HepG2 (cell line): ENCODE data around the gene CES2. TPM values are rescaled to one million over a fixed set of nuclear protein-coding genes. Genes with fewer than 3 reads are reported as not detected.

ENCODE experiments used
- HDAC2 ChIP-seq: sonication (generic); formaldehyde crosslinking; IDR thresholded peaks from 2 replicates; pipeline ENCODE4 v1.4.0; 2020; ENCODE audit warnings: missing genetic modification reagents
- NCOR1 ChIP-seq: fragments of 200-600 bp; sonication (generic); IDR thresholded peaks from 2 replicates; pipeline ENCODE4 v1.7.0; 2017; ENCODE audit warnings: antibody characterized with exemption, low read length, borderline replicate concordance
- NFYC ChIP-seq: IDR thresholded peaks from 2 replicates; pipeline ENCODE4 v1.6.1; 2016; ENCODE audit warnings: missing genetic modification reagents, missing compliant biosample characterization
- SIN3A ChIP-seq: IDR thresholded peaks from 2 replicates; pipeline ENCODE4 v1.6.1; 2011; ENCODE audit warnings: low read depth, mild to moderate bottlenecking, control low read depth, low read length, borderline replicate concordance
- SOX13 ChIP-seq, 3 experiments: fragments of 450-650 bp in 1 of 3; sonication (generic) in 1 of 3; formaldehyde crosslinking in 1 of 3; IDR thresholded peaks in 2 of 3; conservative IDR thresholded peaks in 1 of 3; 2 replicates each; pipeline versions ENCODE4 v1.5.0 to v1.6.1; 2016 to 2020; ENCODE audit warnings: antibody characterized with exemption in 1 of 3, mild to moderate bottlenecking in 1 of 3, missing compliant biosample characterization in 1 of 3, missing genetic modification reagents in 1 of 3, moderate library complexity in 1 of 3
- SRSF4 ChIP-seq: fragments of 200-400 bp; formaldehyde crosslinking; IDR thresholded peaks from one replicate; pipeline ENCODE4 v1.6.1; 2018; ENCODE audit warnings: mild to moderate bottlenecking, low read depth, low read length, moderate library complexity; ENCODE audit not compliant: poor library complexity, severe bottlenecking
- ZBTB7B ChIP-seq: sonication (generic); formaldehyde crosslinking; IDR thresholded peaks from 2 replicates; pipeline ENCODE4 v1.4.0; 2020; ENCODE audit warnings: missing genetic modification reagents
- ZNF446 ChIP-seq: sonication (generic); formaldehyde crosslinking; IDR thresholded peaks from 2 replicates; pipeline ENCODE4 v1.5.0; 2020; ENCODE audit warnings: mild to moderate bottlenecking, missing genetic modification reagents
- ZNF451 ChIP-seq: sonication (generic); formaldehyde crosslinking; IDR thresholded peaks from 2 replicates; pipeline ENCODE4 v1.5.0; 2020; ENCODE audit warnings: mild to moderate bottlenecking, missing genetic modification reagents
- ZNF788 ChIP-seq: sonication (generic); formaldehyde crosslinking; IDR thresholded peaks from 2 replicates; pipeline ENCODE4 v1.5.0; 2020; ENCODE audit warnings: mild to moderate bottlenecking, missing genetic modification reagents, borderline replicate concordance
- ZSCAN9 ChIP-seq: IDR thresholded peaks from 2 replicates; pipeline ENCODE4 v1.6.1; 2016; ENCODE audit warnings: borderline replicate concordance
- polyA plus RNA-seq, 8 experiments: library from polyadenylated mRNA; depleted of rRNA in 3 of 8; stranded (reverse) in 7 of 8; unstranded in 1 of 8; fragments of >200 nt; fragmentation: Illumina TruSeq in 4 of 8; extraction: Trizol in 4 of 8; gene quantifications; 2 replicates each; pipeline versions ENCODE4 v1.2.1 to v1.2.3, GENCODE V29; 2011 to 2016; ENCODE audit warnings: low read depth in 4 of 8, missing spikeins in 1 of 8, mixed read lengths in 1 of 8; ENCODE audit not compliant: insufficient read depth in 1 of 8
- total RNA-seq, 5 experiments: library from RNA; depleted of rRNA; stranded (reverse); fragments of >200 nt; fragmentation: Illumina TruSeq; extraction: Trizol; gene quantifications; 2 replicates each; pipeline ENCODE4 v1.2.3, GENCODE V29; 2016; ENCODE audit warnings: low read depth in 1 of 5
- TF ChIP-seq, protein P1 (sequence below): sonication (generic); formaldehyde crosslinking; IDR thresholded peaks from 2 replicates; pipeline ENCODE4 v1.4.0; 2020; ENCODE audit warnings: missing genetic modification reagents, low read depth, mild to moderate bottlenecking, borderline replicate concordance
- TF ChIP-seq, protein P2 (sequence below): sonication (generic); formaldehyde crosslinking; IDR thresholded peaks from 2 replicates; pipeline ENCODE4 v1.4.0; 2020; ENCODE audit warnings: missing genetic modification reagents
- TF ChIP-seq, protein P3 (sequence below): sonication (generic); IDR thresholded peaks from 2 replicates; pipeline ENCODE4 v1.6.1; 2016; ENCODE audit warnings: low read depth, borderline replicate concordance
- TF ChIP-seq, protein P4 (sequence below): sonication (generic); formaldehyde crosslinking; IDR thresholded peaks from 2 replicates; pipeline ENCODE4 v1.4.0; 2020; ENCODE audit warnings: mild to moderate bottlenecking, missing genetic modification reagents

CES2 gene
- total and polyA plus RNA-seq, 2 of the 13 experiments (the other 11 are each of a cell fraction or from before 2014, with no cell fraction given) = 50.6 to 63.8 TPM

DNA sequence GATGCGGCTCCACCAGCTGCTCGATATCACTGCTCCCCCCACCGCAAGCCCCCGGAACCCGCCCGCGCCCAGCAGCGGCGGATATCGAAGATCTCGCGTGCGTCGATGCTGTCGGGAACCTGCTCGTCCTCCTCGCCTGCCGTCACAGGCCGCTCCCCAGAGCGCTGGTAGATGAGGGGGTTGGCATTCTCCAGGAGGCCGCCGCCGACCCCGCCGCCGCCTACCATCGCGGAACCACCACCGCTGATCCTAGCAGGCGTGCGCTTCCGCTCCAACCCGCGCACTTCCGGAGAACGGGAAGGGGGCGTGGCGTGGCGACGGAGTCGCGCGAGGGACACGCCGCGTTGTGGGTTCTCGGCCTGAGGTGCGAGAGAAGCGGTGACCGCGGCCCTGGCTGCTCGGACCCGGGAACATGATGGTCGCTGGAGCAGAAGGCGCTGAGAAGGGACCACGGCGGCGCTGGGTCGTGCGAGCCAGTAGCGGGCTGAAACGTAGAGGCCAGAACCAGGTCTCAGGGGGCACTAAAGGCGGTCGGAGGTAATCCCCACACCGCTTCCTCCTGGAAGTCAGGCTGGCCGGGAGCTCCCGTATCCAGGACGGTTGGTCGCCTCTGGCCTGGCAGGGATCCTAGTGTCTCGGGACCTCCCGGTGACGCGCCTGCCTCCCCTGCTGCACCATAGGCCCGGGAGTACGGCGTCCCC lies 1.0 kb upstream of the CES2 start, which contains the start of gene CIAO2B (continued):
- TF ChIP-seq, protein P1, sequence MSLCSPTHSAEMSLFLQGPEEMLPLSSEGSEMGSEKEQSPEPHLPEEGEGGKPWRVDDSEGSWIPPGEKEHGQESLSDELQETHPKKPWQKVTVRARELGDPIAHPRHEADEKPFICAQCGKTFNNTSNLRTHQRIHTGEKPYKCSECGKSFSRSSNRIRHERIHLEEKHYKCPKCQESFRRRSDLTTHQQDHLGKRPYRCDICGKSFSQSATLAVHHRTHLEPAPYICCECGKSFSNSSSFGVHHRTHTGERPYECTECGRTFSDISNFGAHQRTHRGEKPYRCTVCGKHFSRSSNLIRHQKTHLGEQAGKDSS (CRISPR knock-in tag) = peak; percentile 97
- TF ChIP-seq, protein P2, sequence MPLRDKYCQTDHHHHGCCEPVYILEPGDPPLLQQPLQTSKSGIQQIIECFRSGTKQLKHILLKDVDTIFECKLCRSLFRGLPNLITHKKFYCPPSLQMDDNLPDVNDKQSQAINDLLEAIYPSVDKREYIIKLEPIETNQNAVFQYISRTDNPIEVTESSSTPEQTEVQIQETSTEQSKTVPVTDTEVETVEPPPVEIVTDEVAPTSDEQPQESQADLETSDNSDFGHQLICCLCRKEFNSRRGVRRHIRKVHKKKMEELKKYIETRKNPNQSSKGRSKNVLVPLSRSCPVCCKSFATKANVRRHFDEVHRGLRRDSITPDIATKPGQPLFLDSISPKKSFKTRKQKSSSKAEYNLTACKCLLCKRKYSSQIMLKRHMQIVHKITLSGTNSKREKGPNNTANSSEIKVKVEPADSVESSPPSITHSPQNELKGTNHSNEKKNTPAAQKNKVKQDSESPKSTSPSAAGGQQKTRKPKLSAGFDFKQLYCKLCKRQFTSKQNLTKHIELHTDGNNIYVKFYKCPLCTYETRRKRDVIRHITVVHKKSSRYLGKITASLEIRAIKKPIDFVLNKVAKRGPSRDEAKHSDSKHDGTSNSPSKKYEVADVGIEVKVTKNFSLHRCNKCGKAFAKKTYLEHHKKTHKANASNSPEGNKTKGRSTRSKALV (CRISPR knock-in tag) = peak; percentile 90
- TF ChIP-seq SOX13 (IDR thresholded peaks at IDR 0.05) (no peak), SOX13 (CRISPR knock-in tag; conservative IDR thresholded peaks at IDR 0.05 in 1 of 2, IDR thresholded peaks at IDR 0.05 in 1 of 2) (peak in 1 of 2 experiments; percentile 52; a peak in 1 of 4 replicates), NCOR1 (no peak; the same call in 1 of the 2 replicates), ZNF446 (CRISPR knock-in tag) (peak; percentile 95), ZBTB7B (CRISPR knock-in tag) (peak; percentile 64; the same call in 1 of the 2 replicates), ZNF788 (peak; percentile 89; the same call in 1 of the 2 replicates), SIN3A (peak; percentile 96), HDAC2 (peak; percentile 94), ZSCAN9 (peak; percentile 87; the same call in 1 of the 2 replicates), NFYC (no peak; the same call in 1 of the 2 replicates), SRSF4 (no peak), ZNF451 (CRISPR knock-in tag) (peak; percentile 97; the same call in 1 of the 2 replicates)
- TF ChIP-seq, protein P3, sequence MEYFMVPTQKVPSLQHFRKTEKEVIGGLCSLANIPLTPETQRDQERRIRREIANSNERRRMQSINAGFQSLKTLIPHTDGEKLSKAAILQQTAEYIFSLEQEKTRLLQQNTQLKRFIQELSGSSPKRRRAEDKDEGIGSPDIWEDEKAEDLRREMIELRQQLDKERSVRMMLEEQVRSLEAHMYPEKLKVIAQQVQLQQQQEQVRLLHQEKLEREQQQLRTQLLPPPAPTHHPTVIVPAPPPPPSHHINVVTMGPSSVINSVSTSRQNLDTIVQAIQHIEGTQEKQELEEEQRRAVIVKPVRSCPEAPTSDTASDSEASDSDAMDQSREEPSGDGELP = peak; percentile 29; the same call in 1 of the 2 replicates
- TF ChIP-seq, protein P4, sequence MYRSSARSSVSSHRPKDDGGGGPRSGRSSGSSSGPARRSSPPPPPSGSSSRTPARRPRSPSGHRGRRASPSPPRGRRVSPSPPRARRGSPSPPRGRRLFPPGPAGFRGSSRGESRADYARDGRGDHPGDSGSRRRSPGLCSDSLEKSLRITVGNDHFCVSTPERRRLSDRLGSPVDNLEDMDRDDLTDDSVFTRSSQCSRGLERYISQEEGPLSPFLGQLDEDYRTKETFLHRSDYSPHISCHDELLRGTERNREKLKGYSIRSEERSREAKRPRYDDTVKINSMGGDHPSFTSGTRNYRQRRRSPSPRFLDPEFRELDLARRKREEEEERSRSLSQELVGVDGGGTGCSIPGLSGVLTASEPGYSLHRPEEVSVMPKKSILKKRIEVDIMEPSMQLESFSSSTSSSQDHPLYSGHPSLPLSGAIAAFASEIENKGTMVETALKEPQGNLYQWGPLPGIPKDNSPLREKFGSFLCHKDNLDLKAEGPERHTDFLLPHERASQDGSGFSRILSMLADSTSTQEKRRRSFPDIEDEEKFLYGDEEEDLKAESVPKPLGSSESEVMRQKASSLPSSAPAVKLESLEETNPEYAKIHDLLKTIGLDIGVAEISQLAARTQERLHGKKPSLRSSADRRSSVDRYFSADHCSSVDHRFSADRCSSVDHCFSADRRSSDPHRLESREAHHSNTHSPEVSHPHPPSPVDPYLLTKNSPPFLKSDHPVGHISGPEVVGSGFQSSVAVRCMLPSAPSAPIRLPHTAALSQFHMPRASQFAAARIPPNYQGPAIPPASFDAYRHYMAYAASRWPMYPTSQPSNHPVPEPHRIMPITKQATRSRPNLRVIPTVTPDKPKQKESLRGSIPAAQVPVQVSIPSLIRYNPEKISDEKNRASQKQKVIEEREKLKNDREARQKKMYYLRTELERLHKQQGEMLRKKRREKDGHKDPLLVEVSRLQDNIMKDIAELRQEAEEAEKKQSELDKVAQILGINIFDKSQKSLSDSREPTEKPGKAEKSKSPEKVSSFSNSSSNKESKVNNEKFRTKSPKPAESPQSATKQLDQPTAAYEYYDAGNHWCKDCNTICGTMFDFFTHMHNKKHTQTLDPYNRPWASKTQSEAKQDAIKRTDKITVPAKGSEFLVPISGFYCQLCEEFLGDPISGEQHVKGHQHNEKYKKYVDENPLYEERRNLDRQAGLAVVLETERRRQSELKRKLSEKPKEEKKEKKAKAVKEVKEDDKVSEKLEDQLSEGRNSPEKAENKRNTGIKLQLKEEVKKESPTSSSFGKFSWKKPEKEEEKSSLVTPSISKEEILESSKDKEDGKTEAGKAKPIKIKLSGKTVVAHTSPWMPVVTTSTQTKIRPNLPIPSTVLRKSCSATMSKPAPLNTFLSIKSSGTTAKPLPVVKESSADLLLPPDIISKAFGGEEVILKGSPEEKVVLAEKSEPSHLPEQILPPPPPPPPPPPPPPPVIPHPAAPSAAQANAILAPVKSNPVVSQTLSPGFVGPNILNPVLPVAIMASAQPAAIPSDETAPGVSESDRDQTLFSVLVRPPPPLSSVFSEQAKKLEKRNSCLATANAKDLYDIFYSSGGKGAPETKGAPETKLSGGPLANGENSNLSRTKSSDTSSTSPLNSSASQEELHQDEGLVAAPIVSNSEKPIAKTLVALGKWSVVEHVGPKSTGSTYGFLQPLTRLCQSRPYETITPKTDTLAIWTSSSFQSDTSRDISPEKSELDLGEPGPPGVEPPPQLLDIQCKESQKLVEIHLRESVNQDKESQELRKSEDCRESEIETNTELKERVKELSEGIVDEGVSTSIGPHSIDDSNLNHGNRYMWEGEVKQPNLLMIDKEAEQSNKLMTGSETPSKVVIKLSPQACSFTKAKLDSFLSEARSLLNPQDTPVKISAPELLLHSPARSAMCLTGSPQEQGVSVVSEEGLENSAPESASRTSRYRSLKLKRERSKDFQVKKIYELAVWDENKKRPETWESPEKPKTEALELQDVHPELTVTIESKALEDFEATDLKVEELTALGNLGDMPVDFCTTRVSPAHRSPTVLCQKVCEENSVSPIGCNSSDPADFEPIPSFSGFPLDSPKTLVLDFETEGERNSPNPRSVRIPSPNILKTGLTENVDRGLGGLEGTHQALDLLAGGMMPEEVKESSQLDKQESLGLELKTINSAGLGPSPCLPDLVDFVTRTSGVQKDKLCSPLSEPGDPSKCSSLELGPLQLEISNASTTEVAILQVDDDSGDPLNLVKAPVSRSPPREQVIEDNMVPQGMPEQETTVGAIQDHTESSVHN (CRISPR knock-in tag) = no peak
